PFSK-1 (cell line): ENCODE measurements around the gene SETX.

ENCODE experiments used
- FOXP2 ChIP-seq: optimal IDR thresholded peaks from 2 replicates; pipeline ENCODE3; 2011; ENCODE audit warnings: borderline replicate concordance, control low read depth, inconsistent platforms; ENCODE audit not compliant: insufficient read depth; ENCODE audit errors: extremely low read length, extremely low read depth
- POLR2AphosphoS5 ChIP-seq: IDR thresholded peaks from 2 replicates; pipeline ENCODE4 v1.6.1; 2012; ENCODE audit warnings: low read depth, mild to moderate bottlenecking, control low read depth, low read length, moderate library complexity
- SIN3A ChIP-seq: IDR thresholded peaks from 2 replicates; pipeline ENCODE4 v1.6.1; 2012; ENCODE audit warnings: mild to moderate bottlenecking, low read length, moderate library complexity, borderline replicate concordance; ENCODE audit not compliant: insufficient read depth
- TAF1 ChIP-seq: IDR thresholded peaks from 2 replicates; pipeline ENCODE4 v1.6.1; 2012; ENCODE audit warnings: low read length, control low read depth, borderline replicate concordance; ENCODE audit not compliant: insufficient read depth
- TF ChIP-seq, protein P1 (sequence below), 2 experiments: IDR thresholded peaks; 2 replicates each; pipeline versions ENCODE4 v1.6.1 to v1.8.0; 2011 to 2012; ENCODE audit warnings: low read depth in 2 of 2, low read length in 2 of 2, control low read depth in 1 of 2, inconsistent platforms in 1 of 2, mild to moderate bottlenecking in 1 of 2, moderate library complexity in 1 of 2; ENCODE audit not compliant: insufficient read depth in 1 of 2

Gene SETX

DNA sequence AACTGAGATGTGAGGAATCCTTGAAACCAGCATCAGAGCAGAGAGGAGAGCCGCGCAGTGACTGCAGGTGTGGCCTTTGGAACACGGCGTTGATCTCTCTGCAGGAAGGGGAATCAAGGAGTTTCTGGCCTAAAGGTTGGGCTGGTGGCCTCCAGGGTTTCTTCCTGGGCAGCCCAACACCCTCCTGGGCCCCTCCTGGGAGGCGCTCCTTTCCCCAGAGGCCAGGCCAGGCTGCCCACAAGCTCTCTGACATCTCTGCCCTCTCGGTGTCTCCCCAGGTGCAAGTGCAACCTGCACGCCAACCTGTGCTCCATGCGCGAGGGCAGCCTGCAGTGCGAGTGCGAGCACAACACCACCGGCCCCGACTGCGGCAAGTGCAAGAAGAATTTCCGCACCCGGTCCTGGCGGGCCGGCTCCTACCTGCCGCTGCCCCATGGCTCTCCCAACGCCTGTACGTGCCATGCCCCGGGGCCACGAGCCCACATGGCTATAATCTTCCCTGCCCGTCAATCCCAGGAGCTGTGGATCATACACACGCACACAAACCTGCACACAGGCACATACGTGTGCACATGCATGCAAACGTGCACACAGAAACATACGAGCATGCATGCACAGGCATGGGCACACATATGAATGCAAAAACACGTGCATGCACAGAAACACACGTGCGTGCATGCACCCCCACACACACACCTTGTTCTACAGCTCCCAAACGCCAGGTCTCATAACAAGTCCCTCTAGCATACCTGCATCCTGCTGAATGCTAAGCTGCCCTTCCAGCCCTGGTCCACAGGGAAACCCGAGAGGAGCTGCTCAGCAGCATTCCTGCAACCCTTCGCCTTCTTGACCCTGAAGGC is 128.0 kb downstream of the SETX start:
- no peak for TF ChIP-seq TAF1
- TF ChIP-seq FOXP2, result no peak
- no peak for TF ChIP-seq SIN3A
- no peak for TF ChIP-seq POLR2AphosphoS5
- TF ChIP-seq, protein P1, sequence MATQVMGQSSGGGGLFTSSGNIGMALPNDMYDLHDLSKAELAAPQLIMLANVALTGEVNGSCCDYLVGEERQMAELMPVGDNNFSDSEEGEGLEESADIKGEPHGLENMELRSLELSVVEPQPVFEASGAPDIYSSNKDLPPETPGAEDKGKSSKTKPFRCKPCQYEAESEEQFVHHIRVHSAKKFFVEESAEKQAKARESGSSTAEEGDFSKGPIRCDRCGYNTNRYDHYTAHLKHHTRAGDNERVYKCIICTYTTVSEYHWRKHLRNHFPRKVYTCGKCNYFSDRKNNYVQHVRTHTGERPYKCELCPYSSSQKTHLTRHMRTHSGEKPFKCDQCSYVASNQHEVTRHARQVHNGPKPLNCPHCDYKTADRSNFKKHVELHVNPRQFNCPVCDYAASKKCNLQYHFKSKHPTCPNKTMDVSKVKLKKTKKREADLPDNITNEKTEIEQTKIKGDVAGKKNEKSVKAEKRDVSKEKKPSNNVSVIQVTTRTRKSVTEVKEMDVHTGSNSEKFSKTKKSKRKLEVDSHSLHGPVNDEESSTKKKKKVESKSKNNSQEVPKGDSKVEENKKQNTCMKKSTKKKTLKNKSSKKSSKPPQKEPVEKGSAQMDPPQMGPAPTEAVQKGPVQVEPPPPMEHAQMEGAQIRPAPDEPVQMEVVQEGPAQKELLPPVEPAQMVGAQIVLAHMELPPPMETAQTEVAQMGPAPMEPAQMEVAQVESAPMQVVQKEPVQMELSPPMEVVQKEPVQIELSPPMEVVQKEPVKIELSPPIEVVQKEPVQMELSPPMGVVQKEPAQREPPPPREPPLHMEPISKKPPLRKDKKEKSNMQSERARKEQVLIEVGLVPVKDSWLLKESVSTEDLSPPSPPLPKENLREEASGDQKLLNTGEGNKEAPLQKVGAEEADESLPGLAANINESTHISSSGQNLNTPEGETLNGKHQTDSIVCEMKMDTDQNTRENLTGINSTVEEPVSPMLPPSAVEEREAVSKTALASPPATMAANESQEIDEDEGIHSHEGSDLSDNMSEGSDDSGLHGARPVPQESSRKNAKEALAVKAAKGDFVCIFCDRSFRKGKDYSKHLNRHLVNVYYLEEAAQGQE (IDR thresholded peaks at IDR 0.05; ENCODE audit: insufficient read depth in 1 of 2, low read depth in 2 of 2, low read length in 2 of 2), result no peak

DNA sequence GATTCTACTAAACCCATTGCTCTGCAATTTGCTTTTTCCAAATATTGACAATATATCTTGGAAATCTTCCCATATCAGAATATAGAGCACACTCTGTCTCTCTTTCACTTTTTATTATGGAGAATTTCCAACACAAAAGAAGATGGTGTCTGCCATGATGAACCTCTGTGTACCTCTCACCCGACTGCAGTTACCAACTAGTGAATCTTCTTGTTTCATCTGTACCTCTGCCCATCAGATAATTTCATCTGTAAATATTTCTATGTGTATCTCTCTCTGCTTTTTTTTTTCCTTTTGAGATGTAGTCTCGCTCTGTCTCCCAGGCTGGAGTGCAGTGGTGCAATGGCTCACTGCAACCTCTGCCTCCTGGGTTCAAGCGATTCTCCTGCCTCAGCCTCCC is 130.1 kb downstream of the SETX start:
- no peak for TF ChIP-seq FOXP2

DNA sequence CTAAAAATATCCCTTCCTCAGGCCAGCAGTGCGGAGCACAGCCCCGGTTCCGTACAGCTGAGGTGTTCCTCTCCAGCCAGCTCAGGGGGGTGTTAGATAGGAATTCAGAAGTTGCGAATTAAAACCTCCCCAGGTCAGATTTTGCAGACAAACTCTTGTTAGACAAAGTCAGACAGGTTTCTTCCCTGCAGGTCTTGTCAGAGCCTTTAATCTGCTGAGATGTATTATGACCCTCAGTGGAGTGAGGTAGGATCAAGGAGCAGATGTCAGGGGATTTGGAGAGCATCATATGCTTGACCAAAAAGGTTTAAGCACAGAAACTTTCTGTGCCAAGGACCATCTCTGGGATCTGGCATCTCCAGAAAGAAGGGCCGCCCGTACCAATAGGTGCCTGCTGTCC is 132.8 kb downstream of the SETX start:
- no peak for TF ChIP-seq FOXP2
- TF ChIP-seq, protein P1 (IDR thresholded peaks at IDR 0.05; ENCODE audit: insufficient read depth in 1 of 2, low read depth in 2 of 2, low read length in 2 of 2), result no peak
- no peak for TF ChIP-seq TAF1
- TF ChIP-seq POLR2AphosphoS5, result no peak
- TF ChIP-seq SIN3A, result no peak

DNA sequence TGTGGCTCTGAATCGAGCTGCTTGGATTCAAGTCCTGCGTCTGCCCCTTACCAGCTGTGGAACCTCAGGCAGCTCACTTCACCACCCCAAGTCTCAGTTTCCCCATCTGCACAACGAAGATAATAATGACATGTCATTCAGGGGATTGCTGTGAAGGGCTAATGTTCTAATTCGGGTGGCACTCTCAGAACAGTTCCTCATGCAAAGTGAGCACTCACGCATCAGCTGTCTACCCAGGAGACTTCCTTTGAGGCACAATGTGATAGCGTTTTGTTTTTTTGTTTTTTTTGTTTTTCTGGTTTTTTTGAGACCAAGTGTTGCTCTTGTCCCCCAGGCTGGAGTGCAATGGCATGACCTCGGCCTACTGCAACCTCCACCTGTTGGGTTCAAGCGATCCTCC is 136.6 kb downstream of the SETX start:
- TF ChIP-seq FOXP2, result no peak
- no peak for TF ChIP-seq POLR2AphosphoS5
- TF ChIP-seq, protein P1 (IDR thresholded peaks at IDR 0.05; ENCODE audit: insufficient read depth in 1 of 2, low read depth in 2 of 2, low read length in 2 of 2), result no peak
- TF ChIP-seq SIN3A, result no peak
- TF ChIP-seq TAF1, result no peak

DNA sequence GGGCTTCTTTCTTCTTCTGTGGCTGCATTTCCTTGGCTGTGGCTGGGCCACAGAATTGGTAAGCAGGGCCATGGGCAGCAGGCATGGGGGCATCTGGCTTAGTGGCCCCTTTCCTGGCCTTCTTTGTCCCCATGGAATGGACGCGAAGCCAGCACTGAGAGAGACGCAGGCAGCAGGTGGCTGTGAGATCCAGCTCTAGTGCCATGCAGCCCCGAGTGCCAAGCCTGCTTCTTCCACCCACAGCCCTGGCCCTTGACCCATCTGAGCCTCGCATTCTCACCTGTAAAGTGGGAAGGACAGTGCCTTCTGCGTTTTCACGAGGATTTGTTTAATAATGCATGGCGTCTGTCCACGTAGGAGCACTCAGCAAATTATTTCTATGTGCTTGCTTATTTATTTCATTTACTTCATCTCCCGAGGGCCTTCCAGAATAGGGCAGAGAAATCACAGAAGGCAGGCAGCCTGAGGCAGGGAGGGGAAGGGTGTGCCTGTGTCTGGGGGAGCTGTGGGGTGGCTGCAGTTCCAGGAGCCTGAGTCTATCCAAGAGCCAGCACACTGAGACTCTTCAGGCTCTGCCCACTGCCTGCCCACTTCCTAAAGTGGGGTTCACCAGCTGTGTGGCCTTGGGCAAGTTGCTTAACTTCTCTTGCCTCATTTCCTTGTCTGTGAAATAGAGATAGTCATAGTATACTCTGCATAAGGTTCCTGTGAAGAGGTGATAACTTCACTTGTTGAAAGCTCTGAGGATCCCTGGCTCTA is 137.7 kb downstream of the SETX start:
- TF ChIP-seq, protein P1 (IDR thresholded peaks at IDR 0.05; ENCODE audit: insufficient read depth in 1 of 2, low read depth in 2 of 2, low read length in 2 of 2), result no peak
- no peak for TF ChIP-seq POLR2AphosphoS5
- no peak for TF ChIP-seq FOXP2
- TF ChIP-seq TAF1, result no peak
- TF ChIP-seq SIN3A, result no peak
